Activated effector memory CD4-positive, alpha-beta T cell treated with Interleukin-2 at 50 U/mL for 16 hours (primary cell): Measurements from ENCODE around the gene CAP2.
"Not testable (repeated sequence)": the region's sequence is repeated elsewhere in the genome, so short reads cannot be mapped to it uniquely, and the experiment has no call there.

Experiments used
- DNase-seq: peaks from one replicate; pipeline ENCODE4 v3.0.0-alpha.2; 2020

Gene CAP2

DNA sequence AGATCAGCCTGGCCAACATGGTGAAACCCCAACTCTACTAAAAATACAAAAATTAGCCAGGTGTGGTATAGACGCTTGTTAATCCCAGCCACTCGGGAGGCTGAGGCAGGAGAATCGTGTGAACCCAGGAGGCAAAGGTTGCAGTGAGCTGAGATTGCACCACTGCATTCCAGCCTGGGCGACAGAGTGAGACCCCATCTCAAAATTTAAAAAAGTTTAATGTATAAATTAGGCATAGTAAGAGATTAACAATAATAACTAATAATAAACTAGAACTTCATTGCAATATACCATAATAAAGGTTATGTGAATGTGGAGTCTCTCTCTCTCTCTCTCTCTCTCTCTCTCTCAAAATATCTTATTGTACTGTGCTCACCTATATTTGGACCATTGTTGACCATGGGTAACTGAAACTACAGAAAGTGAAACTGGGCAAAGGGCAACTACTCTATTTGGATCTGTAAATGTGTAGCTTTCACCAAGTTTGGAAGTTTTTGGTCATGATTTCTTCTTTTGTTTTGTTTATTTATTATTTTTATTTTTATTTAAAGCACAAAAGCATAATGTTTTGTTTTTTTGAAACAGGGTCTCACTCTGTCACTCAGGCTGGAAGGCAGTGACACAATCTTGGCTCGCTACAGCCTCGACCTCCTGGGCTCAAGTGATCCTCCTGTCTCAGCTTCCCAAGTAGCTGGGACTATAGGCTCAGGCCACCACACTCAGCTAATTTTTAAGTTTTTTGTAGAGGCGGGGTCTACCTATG is 12.0 kb downstream of the CAP2 start:
- DNase-seq = not testable (repeated sequence)

DNA sequence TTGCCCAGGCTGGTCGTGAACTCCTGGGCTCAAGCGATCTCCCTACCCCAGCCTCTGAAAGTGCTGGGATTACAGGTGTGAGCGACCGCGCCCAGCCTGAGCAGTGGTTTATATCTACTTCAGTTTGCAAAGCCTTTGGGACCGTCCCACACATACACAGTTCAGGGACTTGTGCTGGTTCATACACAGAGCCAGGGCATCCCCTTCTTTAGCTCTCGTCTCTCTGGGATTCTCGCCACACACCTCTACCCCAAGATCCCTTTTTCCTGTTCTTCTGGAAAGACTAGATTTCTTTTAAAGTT is 12.5 kb downstream of the CAP2 start:
- DNase-seq = no peak

DNA sequence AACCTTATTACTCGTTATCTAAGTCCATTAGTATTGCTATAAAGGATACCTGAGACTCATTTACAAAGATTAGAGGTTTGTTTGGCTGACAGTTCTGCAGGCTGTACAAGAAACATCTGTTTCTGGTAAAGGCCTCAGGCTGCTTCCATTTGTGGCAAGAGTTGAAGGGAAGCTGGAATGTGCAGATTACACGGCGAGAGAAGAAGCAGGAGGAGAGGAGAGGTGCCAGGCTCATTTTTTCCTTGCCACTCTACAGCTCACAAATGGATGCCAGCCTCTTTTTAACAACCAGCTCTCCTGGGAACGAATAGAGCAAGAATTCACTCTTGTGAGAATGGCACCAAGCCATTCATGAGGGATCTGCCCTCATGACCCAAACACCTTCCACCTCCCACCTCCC is 14.7 kb downstream of the CAP2 start:
- no peak for DNase-seq

DNA sequence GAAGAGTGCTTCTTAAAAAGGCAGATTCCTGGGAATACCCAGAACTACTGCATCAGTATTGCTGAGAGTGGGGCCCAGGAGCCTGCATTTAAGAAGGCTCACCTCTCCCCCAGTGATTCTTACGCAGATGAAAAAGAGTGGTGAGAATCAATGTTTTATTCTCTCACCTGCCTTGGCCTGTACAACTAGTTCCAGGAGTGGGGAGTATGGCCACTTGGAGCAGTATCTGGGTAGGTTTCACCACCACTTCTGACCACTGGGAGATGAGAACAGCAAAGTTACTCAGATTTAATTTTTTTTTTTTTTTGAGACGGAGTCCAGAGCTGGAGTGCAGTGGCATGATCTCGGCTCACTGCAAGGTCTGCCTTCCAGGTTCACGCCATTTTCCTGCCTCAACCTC is 16.9 kb downstream of the CAP2 start:
- DNase-seq = no peak

DNA sequence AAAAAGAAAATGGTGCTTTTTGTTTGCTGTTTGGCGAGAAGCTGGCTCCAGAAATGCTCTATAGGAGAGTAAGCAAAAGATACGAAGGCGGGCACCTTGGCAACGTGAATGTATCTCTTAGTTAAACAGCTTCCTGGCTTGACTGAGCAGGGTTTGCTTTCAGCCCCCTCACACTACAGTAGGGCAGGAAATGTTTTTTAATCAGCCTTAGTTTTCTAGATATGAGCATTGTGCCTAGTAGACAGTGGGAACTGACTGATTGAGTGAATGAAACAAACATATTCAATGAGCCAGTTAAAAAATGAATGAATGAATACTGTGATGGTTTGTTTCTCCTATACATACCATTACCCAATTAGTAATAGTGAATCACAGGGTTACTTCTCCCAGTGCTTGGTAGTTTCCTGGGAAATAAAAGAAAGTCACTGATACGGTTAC is 19.9 kb downstream of the CAP2 start:
- no peak for DNase-seq

DNA sequence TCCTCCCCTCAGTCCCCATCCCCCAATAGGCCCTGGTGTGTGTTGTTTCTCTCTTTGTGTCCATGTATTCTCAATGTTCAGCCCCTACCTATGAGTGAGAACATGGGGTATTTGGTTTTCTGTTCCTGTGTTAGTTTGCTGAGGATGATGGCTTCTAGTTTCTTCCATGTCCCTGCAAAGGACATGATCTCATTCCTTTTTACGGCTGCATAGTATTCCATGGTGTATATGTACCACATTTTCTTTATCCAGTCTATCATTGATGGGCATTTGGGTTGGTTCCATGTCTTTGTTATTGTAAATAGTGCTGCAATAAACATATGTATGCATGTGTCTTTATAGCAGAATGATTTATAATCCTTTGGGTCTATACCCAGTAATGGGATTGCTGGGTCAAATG is 21.0 kb downstream of the CAP2 start:
- DNase-seq = not testable (repeated sequence)

GRCh38 chr6:17415321-17415720 is 21.9 kb downstream of the CAP2 start:
- no peak for DNase-seq

DNA sequence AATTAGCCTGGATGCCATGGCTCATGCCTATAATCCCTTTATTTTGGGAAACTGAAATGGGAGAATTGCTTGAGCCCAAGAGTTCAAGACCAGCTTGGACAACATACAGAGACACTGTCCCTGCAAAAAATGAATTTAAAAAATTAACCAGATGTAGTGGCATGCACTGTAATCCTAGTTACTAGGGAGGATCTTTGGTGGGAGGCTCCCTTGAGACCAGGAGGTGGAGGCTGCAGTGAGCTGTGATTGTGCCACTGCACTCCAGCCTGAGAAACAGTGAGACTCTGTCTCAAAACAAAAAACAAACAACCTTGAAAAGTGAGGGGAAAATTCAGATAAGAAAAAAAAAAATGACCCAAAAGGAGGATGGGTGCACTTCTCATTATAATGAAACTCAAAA is 23.4 kb downstream of the CAP2 start:
- no peak for DNase-seq

- DNase-seq = no peak
Observed at GRCh38 chr6:17417817-17418216, 24.4 kb downstream of the CAP2 start.

- DNase-seq = no peak
Observed at GRCh38 chr6:17418281-17419188, 25.1 kb downstream of the CAP2 start.

DNA sequence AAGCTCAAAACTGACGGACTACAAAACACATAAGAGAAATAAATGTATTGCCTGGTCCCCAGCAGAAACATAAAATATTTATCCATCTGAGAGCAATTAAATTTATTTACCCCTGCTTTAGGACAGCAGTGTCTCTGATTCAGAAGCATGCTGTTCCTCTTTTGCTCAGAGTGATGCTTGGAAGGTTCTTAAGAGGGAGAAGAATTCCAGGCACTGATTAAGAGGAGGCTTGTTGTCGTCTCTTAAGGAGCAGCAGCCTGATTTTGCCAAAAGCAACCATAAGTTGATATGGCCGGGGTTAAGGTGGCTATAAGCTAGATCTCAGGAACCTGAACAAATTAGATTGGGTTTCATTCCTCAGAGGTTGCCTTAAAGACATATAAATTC is 25.8 kb downstream of the CAP2 start:
- DNase-seq = no peak

DNA sequence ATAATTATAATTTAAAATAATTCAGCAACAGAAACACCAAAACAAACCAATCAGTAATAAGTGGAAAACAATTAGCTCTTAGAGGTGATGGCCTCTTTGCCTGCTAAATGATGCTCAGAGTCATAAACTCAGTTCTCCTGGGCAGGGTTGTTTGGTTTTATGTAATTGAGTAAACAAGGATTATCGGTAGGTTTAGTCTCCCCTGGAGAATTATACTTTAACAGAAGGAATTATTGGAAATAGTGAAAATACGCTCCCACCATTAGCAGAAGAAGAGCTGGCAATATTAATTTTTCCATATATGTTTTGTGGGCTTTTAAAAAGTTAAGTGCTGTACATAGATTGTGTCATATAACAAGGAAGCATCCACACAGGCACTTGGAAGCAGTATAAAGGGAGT is 27.0 kb downstream of the CAP2 start:
- DNase-seq = no peak

DNA sequence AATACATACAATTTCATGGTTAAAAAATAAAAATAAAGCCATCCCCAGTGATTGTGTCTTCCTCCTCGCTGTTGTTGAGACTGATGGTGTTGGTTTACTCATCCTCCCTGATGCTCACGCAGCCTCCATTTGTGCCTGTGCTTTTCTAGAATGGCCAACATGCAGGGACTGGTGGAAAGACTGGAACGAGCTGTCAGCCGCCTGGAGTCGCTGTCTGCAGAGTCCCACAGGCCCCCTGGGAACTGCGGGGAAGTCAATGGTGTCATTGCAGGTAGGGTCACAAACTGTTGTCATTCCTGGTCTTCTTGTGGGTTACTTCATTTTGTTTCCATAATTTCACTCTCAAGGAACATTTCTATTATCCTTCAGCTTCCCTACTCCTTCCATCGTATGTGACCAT is 28.0 kb downstream of the CAP2 start:
- DNase-seq = no peak

GRCh38 chr6:17423026-17423425 is 29.6 kb downstream of the CAP2 start:
- no peak for DNase-seq

DNA sequence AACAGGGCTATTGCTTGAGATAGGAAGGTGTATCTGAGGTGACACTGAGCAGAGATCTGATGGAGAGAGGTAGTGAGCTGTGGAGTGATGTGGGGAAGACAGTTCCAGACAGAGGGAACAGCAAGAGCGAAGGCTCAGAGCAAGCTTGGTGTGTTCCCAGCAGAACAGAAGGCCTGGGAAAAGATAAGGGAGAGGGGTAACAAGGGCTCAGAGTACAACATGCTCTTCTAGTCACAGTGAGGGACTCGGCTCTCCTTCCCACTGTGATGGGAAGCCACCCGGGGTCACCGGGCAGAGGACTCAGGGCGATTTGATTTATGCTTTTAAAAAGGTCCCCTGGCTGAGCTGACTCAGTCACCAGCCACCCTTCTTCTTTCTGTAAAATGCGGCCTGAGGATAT is 33.7 kb downstream of the CAP2 start:
- no peak for DNase-seq

DNA sequence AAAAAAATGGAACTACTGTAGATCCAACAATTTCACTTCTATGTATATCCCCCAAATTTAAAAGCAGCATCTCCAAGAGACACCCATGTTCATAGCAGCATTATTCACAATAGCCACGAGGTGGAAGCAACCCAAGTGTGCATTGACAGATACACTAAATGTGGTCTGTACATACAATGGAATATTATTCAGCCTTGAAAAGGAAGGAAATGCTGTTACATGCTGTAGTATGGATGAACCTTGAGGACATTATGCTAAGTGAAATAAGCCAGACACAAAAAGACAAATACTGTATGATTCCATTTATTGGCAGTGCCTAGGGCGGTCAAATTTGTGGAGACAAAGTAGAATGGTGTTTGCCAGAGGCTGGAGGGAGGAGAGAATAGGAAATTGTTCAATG is 34.2 kb downstream of the CAP2 start:
- DNase-seq = no peak

- DNase-seq = not testable (repeated sequence)
Observed at GRCh38 chr6:17428595-17429120, 35.3 kb downstream of the CAP2 start.

DNA sequence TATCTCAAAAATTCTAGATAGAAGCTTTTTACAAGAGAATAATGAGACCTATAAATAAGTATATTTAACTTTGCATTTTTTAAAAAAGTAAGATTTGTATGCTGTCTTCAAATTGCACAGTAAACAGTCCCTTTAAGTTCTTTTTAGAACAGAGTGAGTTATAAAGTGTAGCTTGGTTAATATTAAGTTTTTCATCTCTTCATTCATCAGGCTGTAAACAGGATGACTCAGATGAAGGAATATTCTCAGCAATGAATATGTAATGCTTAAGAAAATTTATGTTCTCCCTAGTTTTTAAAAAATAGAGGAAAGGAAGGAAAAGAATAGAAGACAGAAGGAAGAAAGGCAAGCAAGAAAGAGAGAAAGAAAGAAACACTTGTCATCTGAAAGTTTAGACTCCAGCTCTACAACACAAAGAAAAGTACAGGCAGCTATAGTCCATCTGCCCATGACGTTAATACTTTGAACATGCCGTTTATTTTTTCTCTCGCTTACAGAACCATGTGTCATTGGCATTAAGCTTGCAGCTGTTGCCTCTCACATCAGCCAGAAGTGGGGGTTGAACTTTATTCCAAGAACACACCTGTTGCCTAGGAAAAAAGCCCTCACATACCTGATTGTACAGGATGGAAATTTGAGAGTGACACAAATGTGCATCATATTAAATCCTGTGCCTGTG is 36.1 kb downstream of the CAP2 start:
- no peak for DNase-seq

- no peak for DNase-seq
Observed at GRCh38 chr6:17431581-17431980, 38.2 kb downstream of the CAP2 start.

- no peak for DNase-seq
Observed at GRCh38 chr6:17432356-17432755, 39.0 kb downstream of the CAP2 start.

GRCh38 chr6:17439243-17439993 is 46.0 kb downstream of the CAP2 start:
- DNase-seq = no peak

GRCh38 chr6:17440811-17441210 is 47.4 kb downstream of the CAP2 start:
- not testable (repeated sequence) for DNase-seq

GRCh38 chr6:17442196-17442595 is 48.8 kb downstream of the CAP2 start:
- DNase-seq = no peak
